Muscle of leg (tissue), 11 donors: ENCODE results near the gene PDCD10. TPM values are rescaled to one million over a fixed set of nuclear protein-coding genes. Genes with fewer than 3 reads are reported as not detected.

Source experiments
- DNase-seq: peaks from one replicate; pipeline ENCODE4 v3.0.0; 2013
- H3K27ac ChIP-seq: one replicate; pipeline ENCODE4 v1.5.1; 2013; ENCODE audit warnings: mild to moderate bottlenecking, low read length, control low read depth
- H3K27me3 ChIP-seq: one replicate; pipeline ENCODE4 v1.6.1; 2013; ENCODE audit warnings: low read length; ENCODE audit not compliant: control insufficient read depth, insufficient read depth
- H3K36me3 ChIP-seq: one replicate; pipeline ENCODE4 v1.6.1; 2013; ENCODE audit warnings: low read length; ENCODE audit not compliant: control insufficient read depth, insufficient read depth
- H3K4me1 ChIP-seq: one replicate; pipeline ENCODE4 v1.6.1; 2013; ENCODE audit warnings: low read length; ENCODE audit not compliant: control insufficient read depth, insufficient read depth
- H3K4me3 ChIP-seq: one replicate; pipeline ENCODE4 v1.5.1; 2013; ENCODE audit warnings: low read length, control low read depth
- H3K9me3 ChIP-seq: replicated peaks from 2 replicates; pipeline ENCODE4 v1.6.1; 2013; ENCODE audit warnings: low read depth, low read length; ENCODE audit not compliant: control insufficient read depth
- WGBS: methylation state at CpG from one replicate; pipeline ENCODE4 v1.1.5; 2013; ENCODE audit warnings: missing lambda C conversion rate; ENCODE audit not compliant: insufficient coverage; 5-methylcytosine and 5-hydroxymethylcytosine counted together
- polyA plus RNA-seq, 8 donors: library from polyadenylated mRNA; unstranded; fragments of 120-200 nt; gene quantifications; one replicate each; pipeline versions ENCODE4 v1.2.1 to v1.2.3, GENCODE V29; 2013; ENCODE audit warnings: inconsistent platforms in 1 of 8, low replicate concordance in 1 of 8; ENCODE audit not compliant: insufficient read length in 8 of 8, insufficient read depth in 1 of 8
- total RNA-seq: library from RNA; stranded (reverse); fragments of 120-200 nt; gene quantifications from one replicate; pipeline ENCODE4 v1.2.4, GENCODE V29; 2013

The PDCD10 gene
- total and polyA plus RNA-seq, 9 donors = 28.4 to 37.6 (median 31.1) TPM

GRCh38 chr3:167700046-167700445 lies 34.6 kb downstream of the PDCD10 start:
- Histone ChIP-seq H3K36me3 (peaks cover 10% of the 10 kb centered on the region), H3K27me3 (no peaks in the 10 kb centered on the region), H3K4me1 (no peaks in the 10 kb centered on the region), H3K4me3 (no peak overlapping the region), H3K9me3 (no peaks in the 10 kb centered on the region), H3K27ac (no peak overlapping the region)
- WGBS = no CpG with 5 or more reads among the region's 4 CpGs
- DNase-seq = no peak

DNA sequence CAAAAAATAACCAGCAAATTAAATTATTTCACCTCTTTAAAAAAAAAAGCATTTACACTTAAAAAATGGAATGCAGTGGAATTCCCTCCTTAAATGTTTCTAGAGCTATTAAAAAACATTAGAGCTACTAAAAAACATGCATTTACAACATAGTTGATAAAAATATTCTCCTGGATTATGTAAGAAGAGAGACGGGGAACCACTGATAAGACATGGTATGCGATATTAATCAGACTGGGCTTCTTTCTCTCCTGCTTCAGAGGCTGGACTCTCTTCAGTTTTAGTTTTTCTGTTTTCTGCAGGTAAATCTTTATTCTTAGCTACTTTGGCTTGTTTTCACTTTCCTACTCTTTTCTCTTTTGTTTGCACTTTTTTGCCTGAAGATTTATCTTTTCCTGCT lies 40.6 kb downstream of the PDCD10 start:
- peaks cover 12% of the 10 kb centered on the region for H3K36me3 ChIP-seq

DNA sequence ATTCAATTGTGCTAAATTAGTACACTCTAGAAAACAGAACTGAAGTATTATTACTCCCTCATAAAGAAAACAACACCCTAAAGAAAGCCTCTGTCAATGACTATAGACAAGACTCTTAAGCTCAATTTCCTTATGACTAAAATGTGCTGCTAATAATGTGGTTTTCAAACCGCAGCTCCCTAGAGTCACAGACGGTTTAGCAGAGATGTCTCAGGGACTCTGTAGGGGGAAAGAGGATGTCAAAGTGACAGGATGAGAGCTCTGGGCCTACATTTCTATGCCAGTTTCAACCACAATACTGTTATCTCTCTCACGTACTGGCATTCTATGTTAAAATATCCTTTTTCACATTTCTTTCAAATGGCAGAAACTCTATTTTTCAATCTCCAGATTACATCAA lies 43.3 kb downstream of the PDCD10 start:
- no peaks in the 10 kb centered on the region for H3K27me3 ChIP-seq
- no peaks in the 10 kb centered on the region for H3K4me1 ChIP-seq
- H3K4me3 ChIP-seq = no peak overlapping the region
- WGBS = no CpG with 5 or more reads among the region's 3 CpGs
- peaks cover 14% of the 10 kb centered on the region for H3K36me3 ChIP-seq
- DNase-seq = no peak
- H3K9me3 ChIP-seq = no peaks in the 10 kb centered on the region
- no peak overlapping the region for H3K27ac ChIP-seq

More for the DNA sequence above, 40.6 kb downstream of the PDCD10 start:
- H3K27me3 ChIP-seq = no peaks in the 10 kb centered on the region
- H3K9me3 ChIP-seq = no peaks in the 10 kb centered on the region
- H3K4me3 ChIP-seq = no peak overlapping the region
- no peak overlapping the region for H3K27ac ChIP-seq
- no peak for DNase-seq
- H3K4me1 ChIP-seq = no peaks in the 10 kb centered on the region
- no CpG with 5 or more reads among the region's 2 CpGs for WGBS

DNA sequence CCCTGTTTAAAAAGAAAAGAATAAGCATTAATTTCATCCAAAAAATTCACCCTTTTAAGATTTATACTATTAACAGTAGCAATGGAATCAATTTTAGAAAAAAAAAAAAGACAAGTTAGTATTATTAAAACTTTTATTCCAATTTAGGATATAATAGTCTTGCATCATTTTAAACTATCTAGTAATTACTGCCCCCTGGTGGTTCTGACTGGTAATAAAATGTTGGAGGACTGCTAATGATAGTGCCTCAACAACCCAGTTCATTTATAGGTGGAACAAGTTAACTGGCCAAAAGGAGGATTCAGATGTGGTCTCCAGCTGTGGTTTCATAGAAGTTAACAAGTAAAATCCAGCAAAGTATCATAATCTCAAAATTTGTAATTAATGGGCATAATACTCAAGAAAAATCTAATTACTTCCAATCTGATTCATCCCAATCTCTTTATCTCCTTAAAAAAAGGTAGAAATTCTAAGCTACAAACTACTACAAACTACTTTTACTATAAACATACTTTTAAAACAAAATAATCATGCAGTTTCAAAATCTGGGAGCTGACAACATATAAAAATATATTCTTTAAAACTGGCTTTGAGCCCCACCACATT lies 50.2 kb downstream of the PDCD10 start:
- DNase-seq = peak; percentile 60
- Histone ChIP-seq H3K4me1 (no peaks in the 10 kb centered on the region), H3K9me3 (no peaks in the 10 kb centered on the region), H3K27ac (no peak overlapping the region), H3K36me3 (peaks cover 9% of the 10 kb centered on the region), H3K4me3 (no peak overlapping the region), H3K27me3 (no peaks in the 10 kb centered on the region)

DNA sequence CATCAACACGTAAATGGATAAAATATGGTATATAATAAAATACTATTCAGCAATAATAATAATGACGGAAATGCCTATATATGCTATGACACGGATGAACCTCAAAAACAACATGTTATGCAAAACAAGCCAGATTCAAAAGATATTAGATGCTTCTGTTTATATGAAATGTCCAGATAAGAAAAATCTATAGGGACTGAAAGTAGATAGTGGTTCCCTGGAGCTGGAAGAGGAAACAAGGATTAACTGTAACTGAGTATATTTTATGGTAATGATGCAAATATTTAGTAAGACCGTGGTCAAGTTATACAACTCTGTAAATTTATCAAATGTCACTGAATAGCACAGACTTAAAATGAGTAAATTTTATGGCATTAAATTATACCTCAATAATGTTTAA lies 55.2 kb downstream of the PDCD10 start:
- Histone ChIP-seq H3K27ac (no peak overlapping the region), H3K27me3 (no peaks in the 10 kb centered on the region), H3K36me3 (peaks cover 9% of the 10 kb centered on the region), H3K9me3 (peaks cover 10% of the 10 kb centered on the region), H3K4me1 (no peaks in the 10 kb centered on the region), H3K4me3 (no peak overlapping the region)
- DNase-seq = no peak
- WGBS = no CpG with 5 or more reads among the region's 4 CpGs

DNA sequence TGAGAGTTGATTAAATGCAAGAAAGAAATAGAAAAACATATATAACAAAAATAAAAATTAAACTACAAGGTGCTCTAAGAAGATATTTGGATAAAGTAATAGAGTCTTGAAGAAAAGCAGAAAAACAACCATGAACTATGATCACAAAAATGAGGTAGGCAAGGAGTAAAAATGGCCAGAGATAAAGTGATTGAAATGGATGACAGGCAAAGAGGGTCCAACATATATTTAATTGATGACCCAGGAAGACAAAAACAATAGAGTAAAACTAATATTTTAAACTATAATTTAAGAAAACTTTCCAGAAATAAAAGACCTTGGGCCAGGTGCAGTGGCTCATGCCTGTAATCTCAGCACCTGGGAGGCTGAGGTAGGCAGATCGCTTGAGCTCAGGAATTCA lies 58.8 kb downstream of the PDCD10 start:
- no peaks in the 10 kb centered on the region for H3K27me3 ChIP-seq
- H3K9me3 ChIP-seq = peaks cover 13% of the 10 kb centered on the region
- no peak for DNase-seq
- peaks cover 8% of the 10 kb centered on the region for H3K36me3 ChIP-seq
- no peaks in the 10 kb centered on the region for H3K4me1 ChIP-seq
- no CpG with 5 or more reads among the region's 1 CpG for WGBS
- no peak overlapping the region for H3K27ac ChIP-seq
- no peak overlapping the region for H3K4me3 ChIP-seq

GRCh38 chr3:167673221-167673620 lies 61.5 kb downstream of the PDCD10 start:
- WGBS = no CpG with 5 or more reads among the region's 1 CpG
- no peaks in the 10 kb centered on the region for H3K4me1 ChIP-seq
- H3K9me3 ChIP-seq = peaks cover 13% of the 10 kb centered on the region
- H3K27me3 ChIP-seq = no peaks in the 10 kb centered on the region
- no peak overlapping the region for H3K4me3 ChIP-seq
- no peak overlapping the region for H3K27ac ChIP-seq
- no peak for DNase-seq
- peaks cover 8% of the 10 kb centered on the region for H3K36me3 ChIP-seq

GRCh38 chr3:167671878-167672427 lies 62.7 kb downstream of the PDCD10 start:
- WGBS = no CpG with 5 or more reads among the region's 4 CpGs
- Histone ChIP-seq H3K9me3 (peaks cover 13% of the 10 kb centered on the region), H3K36me3 (peaks cover 8% of the 10 kb centered on the region), H3K27me3 (no peaks in the 10 kb centered on the region), H3K27ac (no peak overlapping the region), H3K4me3 (no peak overlapping the region), H3K4me1 (no peaks in the 10 kb centered on the region)
- DNase-seq = no peak

- Histone ChIP-seq H3K27ac (no peak overlapping the region), H3K9me3 (peaks cover 4% of the 10 kb centered on the region), H3K4me3 (no peak overlapping the region), H3K4me1 (no peaks in the 10 kb centered on the region), H3K36me3 (peaks cover 4% of the 10 kb centered on the region), H3K27me3 (no peaks in the 10 kb centered on the region)
- DNase-seq = peak; percentile 22
- WGBS = 0% methylated on average over 1 of the region's 1 CpG
These were observed 65.0 kb downstream of the PDCD10 start for GRCh38 chr3:167669699-167670098.

DNA sequence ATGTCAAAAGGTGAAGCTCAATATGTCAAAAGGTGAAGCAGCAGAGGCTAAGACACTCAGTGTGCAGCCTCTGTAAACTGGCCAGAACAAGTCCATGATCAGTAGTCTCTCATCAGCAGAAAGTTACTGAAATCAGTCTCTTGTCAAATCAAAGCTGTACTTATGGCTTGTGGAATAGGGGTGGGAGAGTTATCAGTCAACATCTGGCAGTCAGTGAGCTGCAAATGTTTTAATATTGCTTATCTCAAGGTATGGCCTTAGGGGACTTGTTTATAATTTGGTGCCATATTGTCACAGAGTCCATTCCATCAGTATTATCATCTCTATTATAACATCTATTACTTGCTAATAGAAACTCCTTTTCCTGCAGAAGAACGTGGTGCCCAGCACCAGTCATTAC lies 66.0 kb downstream of the PDCD10 start:
- no peak for DNase-seq
- H3K36me3 ChIP-seq = peaks cover 2% of the 10 kb centered on the region
- H3K27me3 ChIP-seq = no peaks in the 10 kb centered on the region
- H3K27ac ChIP-seq = no peak overlapping the region
- H3K4me1 ChIP-seq = no peaks in the 10 kb centered on the region
- H3K4me3 ChIP-seq = no peak overlapping the region
- WGBS = 100% methylated on average over 1 of the region's 1 CpG
- peaks cover 3% of the 10 kb centered on the region for H3K9me3 ChIP-seq

DNA sequence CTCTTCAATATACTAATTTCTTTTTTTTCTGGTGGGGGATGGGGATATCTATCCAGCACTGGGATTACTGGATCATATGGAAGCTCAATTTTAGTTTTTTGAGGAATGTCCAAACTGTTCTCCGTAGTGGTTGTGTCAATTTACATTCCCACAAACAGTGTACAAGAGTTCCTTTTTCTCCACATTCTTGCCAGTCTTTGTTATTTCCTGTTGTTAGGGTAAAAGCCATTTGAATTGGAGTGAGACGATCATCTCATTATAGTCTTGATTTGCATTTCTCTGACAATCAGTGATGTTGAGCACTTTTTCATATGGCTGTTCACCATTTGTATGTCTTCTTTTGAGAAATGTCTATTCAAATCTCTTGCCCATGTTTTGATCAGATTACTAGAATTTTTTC lies 68.1 kb downstream of the PDCD10 start:
- H3K4me3 ChIP-seq = no peak overlapping the region
- H3K27ac ChIP-seq = no peak overlapping the region
- H3K27me3 ChIP-seq = no peaks in the 10 kb centered on the region
- H3K36me3 ChIP-seq = no peaks in the 10 kb centered on the region
- no peak for DNase-seq
- no CpG with 5 or more reads among the region's 2 CpGs for WGBS
- H3K9me3 ChIP-seq = no peaks in the 10 kb centered on the region
- no peaks in the 10 kb centered on the region for H3K4me1 ChIP-seq
